Measurements from ENCODE around the gene ZBTB40. TPM values are rescaled to one million over a fixed set of nuclear protein-coding genes. Genes with fewer than 3 reads are reported as not detected.
A peak's percentile ranks its signal among the peaks of the same experiment; 100 is the strongest.

The ZBTB40 gene, protein sequence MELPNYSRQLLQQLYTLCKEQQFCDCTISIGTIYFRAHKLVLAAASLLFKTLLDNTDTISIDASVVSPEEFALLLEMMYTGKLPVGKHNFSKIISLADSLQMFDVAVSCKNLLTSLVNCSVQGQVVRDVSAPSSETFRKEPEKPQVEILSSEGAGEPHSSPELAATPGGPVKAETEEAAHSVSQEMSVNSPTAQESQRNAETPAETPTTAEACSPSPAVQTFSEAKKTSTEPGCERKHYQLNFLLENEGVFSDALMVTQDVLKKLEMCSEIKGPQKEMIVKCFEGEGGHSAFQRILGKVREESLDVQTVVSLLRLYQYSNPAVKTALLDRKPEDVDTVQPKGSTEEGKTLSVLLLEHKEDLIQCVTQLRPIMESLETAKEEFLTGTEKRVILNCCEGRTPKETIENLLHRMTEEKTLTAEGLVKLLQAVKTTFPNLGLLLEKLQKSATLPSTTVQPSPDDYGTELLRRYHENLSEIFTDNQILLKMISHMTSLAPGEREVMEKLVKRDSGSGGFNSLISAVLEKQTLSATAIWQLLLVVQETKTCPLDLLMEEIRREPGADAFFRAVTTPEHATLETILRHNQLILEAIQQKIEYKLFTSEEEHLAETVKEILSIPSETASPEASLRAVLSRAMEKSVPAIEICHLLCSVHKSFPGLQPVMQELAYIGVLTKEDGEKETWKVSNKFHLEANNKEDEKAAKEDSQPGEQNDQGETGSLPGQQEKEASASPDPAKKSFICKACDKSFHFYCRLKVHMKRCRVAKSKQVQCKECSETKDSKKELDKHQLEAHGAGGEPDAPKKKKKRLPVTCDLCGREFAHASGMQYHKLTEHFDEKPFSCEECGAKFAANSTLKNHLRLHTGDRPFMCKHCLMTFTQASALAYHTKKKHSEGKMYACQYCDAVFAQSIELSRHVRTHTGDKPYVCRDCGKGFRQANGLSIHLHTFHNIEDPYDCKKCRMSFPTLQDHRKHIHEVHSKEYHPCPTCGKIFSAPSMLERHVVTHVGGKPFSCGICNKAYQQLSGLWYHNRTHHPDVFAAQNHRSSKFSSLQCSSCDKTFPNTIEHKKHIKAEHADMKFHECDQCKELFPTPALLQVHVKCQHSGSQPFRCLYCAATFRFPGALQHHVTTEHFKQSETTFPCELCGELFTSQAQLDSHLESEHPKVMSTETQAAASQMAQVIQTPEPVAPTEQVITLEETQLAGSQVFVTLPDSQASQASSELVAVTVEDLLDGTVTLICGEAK
- total RNA-seq, result 10 to 100 TPM; 14.8 to 28.0 (median 16.7) TPM
- long read RNA-seq, donor 1, partial matches to known transcripts, result 7 of 26 reads
- long read RNA-seq, donor 1, other reads (novel, unspliced or antisense), result 19 of 26 reads
- long read RNA-seq, donor 2, partial matches to known transcripts, result 1 of 3 reads
- long read RNA-seq, donor 2, other reads (novel, unspliced or antisense), result 2 of 3 reads

DNA sequence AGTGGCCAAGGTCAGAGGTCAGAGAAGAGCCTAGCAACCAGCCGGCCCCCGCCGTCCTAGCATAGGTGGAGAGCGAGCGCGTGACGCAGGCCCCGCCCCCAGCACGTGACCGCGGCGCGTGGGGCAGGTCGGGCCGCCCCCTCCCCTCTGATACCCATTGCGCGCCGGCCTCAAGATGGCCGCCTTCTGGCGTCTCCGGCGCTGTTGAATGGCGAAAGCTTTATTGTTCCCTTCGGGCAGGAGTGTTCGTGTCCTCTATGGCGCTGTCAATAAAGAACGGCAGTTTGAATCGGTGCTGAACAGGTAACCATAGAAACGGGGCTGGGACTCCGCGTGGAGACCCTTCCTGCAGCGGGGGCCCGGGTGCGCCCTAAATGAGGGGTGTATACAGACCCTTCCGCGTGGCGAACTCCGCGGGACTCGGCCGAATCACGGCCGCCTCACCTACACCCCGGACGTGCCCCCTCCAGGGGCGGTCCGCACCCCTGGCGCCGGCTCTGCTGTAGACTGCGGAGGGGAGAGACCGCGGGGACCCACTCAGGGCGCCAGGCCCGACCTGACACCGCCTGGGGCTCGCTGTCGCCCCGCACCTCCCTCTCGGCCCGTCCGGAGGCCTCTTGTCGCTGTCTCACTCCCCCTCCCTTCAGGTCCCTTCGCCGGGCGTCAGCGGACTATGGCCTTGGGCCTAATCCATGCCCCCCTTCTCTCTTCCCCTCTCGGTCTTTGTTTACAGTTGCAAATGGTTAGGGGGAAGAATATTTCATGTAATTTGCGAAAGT lies at the start of gene ZBTB40:
TSS of gene ZBTB40 (plus strand) at position 150 of the 779 bp plus-strand sequence. CDS start 38,098 bp downstream, outside the sequence.
- Histone ChIP-seq H3K9me3 (no peaks in the 10 kb centered on the region), H3K4me3 (peak within 1 kb of the TSS; percentile 93), H3K36me3 (ENCODE audit: low read depth) (no peaks in the 10 kb centered on the region), H3K4me1 (ENCODE audit: low read depth) (peaks cover 12% of the 10 kb centered on the region)
- peak; percentile 97 for ATAC-seq
- peak; percentile 97 to 98 (median 98) for DNase-seq
- intact Hi-C loops (cut with DNase I, micrococcal nuclease), result no loop called here
- TF ChIP-seq CTCF (IDR thresholded peaks at IDR 0.05), result no peak

DNA sequence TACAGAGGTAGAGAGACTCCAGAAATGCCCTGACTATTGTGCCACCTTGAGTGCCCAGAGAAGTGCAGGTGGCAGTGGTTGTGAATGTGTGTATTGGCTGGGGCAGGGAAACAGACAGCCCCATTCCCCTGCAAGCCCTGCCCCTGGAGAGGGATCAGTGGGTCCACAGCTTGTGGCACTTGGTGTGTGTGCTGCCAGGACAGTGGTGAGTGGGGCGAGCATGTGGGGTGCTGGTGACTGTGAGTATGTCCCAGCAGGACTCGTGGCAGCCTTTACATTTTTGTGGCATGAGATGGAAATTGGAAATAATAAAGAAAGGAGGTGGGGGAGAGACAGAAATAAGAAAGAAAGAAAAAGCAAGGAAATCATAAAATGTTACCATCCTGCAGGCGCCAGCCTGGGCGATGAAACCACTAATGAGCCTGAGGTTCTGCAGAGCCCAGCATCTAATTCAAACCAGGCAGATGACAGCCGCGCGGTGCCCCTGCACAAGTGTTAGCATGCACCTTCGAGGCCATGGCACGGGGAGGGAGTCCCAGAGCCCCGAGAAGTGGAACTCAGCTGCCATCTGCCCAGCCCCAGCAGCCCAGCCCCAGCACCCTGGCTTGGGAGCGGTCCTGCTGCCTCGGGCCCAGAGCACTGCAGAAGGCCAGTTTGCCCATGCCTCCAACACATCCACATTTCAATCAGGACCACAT lies 49.1 kb upstream of the ZBTB40 start:
- intact Hi-C loops (cut with DNase I, micrococcal nuclease), result no loop called here
- Histone ChIP-seq H3K4me1 (ENCODE audit: low read depth) (no peaks in the 10 kb centered on the region), H3K9me3 (no peaks in the 10 kb centered on the region), H3K36me3 (ENCODE audit: low read depth) (no peaks in the 10 kb centered on the region), H3K4me3 (no peak overlapping the region)
- TF ChIP-seq CTCF (IDR thresholded peaks at IDR 0.05), result no peak
- DNase-seq (no peak), ATAC-seq (no peak)

GRCh38 chr1:22404486-22404885 lies 47.2 kb upstream of the ZBTB40 start:
- H3K4me1 ChIP-seq (ENCODE audit: low read depth), result no peaks in the 10 kb centered on the region
- ATAC-seq (no peak), DNase-seq (no peak)
- no peaks in the 10 kb centered on the region for H3K9me3 ChIP-seq
- H3K4me3 ChIP-seq, result no peak overlapping the region
- TF ChIP-seq CTCF (IDR thresholded peaks at IDR 0.05), result no peak
- no peaks in the 10 kb centered on the region for H3K36me3 ChIP-seq (ENCODE audit: low read depth)
- intact Hi-C loops (cut with DNase I, micrococcal nuclease), result no loop called here

DNA sequence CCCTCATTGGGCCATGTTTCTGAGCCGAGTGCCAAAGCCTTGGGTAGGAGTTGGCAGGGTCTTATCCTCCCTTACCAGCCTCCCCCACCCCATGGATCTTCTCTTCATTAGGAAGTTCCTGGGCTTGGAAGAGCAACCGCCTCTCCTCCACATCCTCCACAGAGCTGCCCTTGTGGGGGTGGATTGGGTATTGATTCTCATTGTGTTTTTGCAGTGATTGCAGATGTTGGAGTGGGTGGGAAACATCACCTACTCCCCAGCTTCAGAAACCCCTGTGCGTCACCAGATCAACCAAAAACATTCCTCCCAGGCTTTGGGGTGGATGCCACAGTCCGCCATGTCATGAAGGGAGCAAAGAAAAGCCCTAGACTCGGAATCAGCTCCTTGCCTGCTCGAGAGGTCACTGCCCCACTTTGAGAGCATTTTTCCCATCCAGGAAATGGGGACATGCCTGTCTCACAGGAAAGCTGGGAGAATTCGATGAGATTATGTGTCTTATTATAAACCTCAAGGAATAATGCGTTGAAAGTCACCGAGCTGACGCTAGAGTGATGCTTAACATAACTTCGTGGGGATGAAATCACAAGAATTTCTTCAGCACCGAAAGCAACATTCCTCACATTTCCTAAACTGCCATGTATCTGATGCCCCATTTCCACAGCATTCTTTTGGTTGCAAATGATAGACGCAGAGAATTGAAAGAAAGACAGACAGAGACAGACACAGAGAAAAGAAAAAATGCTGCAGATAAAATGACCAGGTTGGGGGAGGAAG lies 44.7 kb upstream of the ZBTB40 start:
- intact Hi-C loops (cut with DNase I, micrococcal nuclease), result no loop called here
- DNase-seq (no peak), ATAC-seq (no peak)
- Histone ChIP-seq H3K9me3 (no peaks in the 10 kb centered on the region), H3K36me3 (ENCODE audit: low read depth) (no peaks in the 10 kb centered on the region), H3K4me3 (no peak overlapping the region), H3K4me1 (ENCODE audit: low read depth) (no peaks in the 10 kb centered on the region)
- TF ChIP-seq CTCF (IDR thresholded peaks at IDR 0.05), result no peak
